Activated naive CD4-positive, alpha-beta T cell (primary cell): Measurements from ENCODE around the gene ITPR2.
"Not testable (repeated sequence)": the region's sequence is repeated elsewhere in the genome, so short reads cannot be mapped to it uniquely, and the experiment has no call there.

ENCODE experiments used
- DNase-seq, 4 experiments: peaks; one replicate each; lab custom pipeline; 2025; lab: John Stamatoyannopoulos, UW

ITPR2 gene

DNA sequence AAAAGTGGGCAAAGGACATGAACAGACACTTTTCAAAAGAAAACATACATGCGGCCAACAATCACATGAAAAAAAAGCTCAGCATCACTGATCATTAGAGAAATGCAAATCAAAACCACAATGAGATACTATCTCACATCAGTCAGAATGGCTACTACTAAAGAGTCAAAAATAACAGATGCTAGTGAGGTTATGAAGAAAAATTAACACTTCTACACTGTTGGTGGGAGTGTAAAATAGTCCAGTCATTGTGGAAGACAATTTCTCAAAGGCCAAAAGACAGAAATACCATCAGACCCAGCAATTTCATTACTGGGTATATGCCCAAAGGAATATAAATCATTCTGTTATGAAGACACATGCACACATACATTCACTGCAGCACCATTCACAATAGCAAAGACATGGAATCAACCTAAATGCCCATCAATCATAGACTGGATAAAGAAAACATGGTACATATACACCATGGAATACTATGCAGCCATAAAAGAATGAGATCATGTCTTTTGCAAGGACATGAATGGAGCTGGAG is 103.8 kb downstream of the ITPR2 start:
- not testable (repeated sequence) for DNase-seq

DNA sequence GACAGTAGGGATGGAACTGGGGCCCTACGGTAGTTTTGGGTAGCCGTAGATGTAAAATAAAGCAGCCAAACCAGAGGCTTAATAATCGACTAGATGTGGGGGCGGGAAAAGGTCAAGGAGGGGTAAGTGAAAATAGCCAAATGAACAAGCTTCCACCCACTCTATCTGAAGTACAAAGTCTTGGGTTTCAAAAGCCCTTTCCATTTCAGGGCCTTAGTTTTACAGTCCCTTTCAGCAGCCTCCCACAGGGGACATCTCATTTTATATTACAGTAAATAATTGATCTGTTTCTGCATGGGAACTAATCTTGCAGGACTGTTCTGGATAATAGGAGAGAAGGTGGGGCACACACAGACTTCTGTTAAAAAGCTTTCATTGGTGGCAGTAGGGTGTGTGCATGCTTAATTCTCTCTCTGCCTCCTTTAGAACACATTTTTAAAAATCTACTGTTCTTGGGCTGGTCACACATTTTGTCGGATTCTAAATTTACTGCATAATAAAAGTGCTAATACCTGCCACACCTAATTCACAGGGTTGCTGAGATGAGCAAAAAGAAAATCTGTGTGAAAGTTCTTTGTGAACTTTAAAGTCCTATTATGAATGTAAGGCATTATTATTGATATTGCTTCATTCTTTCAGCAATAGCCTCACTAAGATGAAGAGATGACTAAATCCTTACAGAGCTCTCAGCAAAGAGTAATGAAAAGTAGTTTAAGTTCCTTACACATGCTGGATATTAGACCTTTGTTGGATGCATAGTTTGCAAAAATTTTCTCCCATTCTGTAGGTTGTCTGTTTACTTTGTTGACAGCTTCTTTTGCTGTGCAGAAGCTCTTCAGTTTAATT is 104.6 kb downstream of the ITPR2 start:
- DNase-seq: no peak

DNA sequence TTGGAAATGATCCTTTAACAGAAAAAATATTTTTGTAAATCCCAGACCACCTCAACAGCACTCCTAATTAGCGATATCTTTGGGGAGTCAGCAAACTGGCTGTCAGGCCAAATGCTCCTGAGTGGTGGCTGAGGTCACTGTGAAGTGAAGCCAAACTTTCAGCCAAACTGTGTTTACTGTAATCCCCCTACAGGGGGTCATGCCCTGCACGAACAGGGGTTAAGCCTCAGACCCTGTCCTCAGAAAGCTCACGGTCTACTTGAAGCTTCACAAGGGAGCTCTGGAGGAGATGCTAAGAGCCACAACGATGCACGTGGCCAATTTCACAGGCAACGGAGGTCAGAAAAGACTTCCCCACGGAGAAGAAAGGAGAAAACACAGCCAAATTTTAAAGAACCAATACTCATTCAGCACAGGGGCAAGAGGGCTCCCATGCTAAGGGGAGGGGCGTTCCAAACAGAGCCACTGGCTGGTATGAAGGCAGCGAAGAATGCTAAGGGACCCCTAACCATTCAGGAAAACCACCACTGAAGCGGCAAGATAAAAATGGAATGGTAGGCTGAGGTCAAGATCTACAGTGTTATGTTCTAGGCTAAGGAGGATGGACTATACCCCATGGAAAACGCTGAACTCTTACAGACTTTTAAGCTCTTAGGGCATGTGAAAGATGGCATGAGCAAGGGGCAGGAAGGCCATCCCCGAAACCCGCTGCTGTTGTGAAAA is 105.4 kb downstream of the ITPR2 start:
- no peak for DNase-seq

DNA sequence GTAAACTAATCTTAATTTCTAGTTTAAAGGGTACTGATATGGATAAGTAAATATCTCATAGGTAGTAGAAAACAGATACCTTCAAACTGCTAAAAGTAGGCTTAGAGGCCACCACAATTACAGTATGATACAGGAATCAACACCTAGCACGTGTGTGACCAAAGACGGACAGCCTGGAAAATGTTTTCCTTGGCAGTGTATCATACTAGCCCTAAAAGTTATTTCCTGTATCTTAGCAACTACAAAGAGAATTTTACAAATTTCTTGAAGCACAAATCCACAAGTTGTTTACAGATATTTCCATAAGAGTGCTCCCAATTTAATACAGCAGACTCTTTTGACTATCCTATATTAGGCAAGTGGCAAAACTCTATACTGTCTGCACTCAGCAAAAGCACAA is 106.0 kb downstream of the ITPR2 start:
- no peak for DNase-seq

DNA sequence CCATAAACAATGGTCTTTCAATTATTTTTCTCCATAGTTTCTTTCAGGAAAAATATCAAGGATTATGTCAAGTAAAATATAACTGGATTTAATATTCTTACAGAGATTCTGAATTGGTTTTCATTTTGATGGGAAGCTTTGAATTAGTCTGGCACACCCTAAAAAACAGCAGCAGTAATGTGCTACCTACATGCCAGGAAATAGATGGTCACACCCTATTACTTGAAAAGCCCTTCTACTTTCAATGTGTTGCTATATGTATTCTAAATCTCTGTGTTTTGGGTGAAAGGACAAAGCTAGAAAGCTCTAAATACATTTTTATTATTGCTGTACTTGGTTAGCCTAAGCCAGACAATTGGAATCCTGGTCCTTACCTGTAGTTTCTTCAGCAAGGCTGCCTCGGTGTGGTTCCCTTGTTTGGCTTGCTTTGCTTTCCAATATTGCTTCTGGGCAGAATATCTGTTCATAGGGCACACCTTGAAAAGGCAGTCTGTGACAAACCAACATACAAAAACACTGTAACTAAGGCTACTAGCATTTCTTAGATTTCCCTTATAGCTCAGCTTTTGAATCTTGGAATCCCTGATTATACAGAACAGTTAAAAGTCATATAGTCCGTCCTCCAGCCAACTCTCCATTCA is 107.6 kb downstream of the ITPR2 start:
- no peak for DNase-seq

DNA sequence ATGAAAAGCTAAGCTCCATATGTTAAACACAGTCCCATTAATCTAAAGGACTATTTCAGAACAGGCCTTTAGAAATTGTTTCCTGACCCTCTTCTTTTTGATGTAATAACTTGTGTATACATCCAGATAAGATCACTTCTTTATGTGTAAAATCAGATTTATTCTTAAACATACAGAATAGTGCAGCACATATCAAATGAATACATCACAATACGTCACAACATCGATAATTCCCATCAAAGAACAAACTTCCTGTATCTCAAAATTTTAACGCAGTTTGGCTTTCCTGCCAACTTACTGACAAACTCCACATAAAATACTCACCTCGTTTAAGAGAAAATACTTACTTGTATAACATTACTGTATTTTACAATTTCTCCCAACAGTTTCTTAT is 108.7 kb downstream of the ITPR2 start:
- no peak for DNase-seq

DNA sequence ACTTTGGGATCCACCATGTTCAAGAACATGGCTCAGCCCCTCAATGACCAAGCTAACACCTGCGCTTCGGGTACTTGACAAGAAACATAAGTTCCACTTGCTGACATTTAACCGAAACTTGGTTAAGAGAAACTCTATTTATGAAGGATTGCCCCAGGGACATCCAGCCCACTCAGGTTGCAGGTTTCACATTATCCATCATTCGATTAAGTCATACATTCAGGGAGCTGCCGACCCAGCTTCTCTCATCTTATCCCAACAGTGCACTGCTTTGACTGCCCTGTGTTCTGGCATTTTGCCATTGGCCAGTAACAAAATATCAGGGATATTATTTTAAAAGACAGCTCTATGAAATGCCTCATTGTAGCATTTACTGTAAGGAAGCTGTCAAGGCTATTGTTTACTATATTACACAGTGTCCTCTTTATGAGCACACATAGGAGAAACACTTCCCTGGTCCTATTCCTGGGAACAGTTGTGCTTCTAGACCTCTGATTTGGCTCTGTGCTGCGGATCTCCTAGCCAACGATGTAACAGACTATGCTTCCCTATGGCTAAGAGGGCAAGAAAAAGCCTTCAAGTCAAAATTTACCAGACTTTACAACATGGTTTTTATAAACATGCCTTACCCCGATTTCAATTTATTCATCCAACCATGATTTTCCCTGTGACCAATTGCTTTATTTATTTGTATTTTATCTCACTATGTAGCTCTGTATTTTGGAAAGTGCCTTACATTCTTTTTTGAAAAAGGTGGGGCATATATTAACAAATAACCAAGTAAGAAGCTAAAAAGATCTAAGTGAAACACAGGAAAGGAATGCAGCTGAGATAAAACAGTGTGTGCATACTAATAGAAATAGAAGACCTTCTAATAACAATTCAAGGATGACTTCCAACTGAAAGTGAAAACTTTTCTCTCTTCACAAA is 109.3 kb downstream of the ITPR2 start:
- DNase-seq: no peak

DNA sequence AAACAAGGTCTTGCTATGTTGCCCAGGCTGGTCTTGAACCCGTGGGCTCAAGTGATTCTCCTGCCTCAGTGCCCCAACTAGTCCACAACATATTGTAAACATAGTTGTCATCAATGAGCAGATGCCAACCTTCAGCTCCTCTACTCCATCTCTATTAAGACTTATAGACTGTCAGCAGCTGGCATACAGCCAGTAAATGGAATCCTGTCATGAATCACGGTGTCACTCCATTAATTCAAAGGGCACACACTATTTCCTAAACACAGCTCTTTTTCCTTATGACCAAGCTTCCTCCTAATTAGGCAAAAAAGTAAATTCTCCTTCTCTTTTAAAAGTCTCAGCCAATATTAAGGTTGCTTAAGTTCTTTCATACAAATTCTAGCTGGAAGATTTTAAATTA is 111.2 kb downstream of the ITPR2 start:
- no peak for DNase-seq

DNA sequence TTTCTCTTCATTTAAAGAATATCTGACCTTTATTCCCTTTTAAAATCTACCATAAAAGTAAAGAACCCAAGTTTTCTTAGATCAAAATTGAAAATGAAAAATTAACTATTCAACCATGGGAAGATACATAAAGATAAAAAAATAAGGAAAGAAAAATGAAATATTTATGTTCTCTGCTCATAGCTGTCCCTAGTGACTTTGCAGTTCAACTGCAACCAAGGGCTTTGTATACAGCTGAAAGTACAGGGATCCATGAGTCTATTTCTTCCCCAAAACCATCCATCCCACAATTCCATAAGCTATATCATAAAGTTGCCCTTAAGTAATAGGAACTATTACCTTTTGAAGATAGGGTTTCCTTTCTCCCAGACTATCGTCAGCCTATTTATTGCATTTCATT is 113.1 kb downstream of the ITPR2 start:
- DNase-seq: no peak

DNA sequence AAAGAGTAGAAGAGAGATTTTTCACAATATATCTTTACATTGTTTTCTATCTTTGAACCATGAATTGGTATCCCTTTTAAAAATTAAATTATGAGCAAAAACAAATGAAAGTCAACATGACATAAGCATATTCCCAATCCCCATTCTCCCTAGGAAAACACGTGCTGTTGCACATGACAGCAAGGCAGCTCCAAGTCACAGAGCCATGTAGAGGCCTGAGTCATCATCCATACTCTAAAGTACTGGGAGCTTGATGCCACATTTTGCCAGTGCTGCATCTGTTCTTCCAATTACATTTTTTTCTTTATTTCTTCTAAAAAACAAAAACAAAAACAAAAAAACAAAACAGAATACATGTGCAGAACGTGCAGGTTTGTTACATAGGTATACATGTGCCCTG is 115.2 kb downstream of the ITPR2 start:
- no peak for DNase-seq

DNA sequence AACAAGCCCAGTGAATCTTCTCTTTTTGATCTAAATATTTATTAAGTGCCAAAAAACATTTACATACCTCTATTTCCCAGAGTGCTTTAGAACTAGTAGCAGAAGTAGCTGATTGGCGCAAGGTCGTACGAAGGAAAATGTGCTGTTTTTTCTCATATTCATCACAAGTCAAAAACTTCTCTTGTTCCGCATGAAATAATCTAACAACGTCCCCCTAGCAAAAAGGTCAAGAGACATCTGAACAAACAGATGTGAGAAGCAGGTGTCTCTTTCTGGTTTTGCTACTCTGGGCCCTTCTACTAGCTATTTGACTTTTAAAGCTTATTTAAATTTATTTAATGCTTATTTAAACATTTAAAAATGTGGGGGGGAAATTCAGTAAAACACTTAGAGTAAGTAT is 117.8 kb downstream of the ITPR2 start:
- no peak for DNase-seq

DNA sequence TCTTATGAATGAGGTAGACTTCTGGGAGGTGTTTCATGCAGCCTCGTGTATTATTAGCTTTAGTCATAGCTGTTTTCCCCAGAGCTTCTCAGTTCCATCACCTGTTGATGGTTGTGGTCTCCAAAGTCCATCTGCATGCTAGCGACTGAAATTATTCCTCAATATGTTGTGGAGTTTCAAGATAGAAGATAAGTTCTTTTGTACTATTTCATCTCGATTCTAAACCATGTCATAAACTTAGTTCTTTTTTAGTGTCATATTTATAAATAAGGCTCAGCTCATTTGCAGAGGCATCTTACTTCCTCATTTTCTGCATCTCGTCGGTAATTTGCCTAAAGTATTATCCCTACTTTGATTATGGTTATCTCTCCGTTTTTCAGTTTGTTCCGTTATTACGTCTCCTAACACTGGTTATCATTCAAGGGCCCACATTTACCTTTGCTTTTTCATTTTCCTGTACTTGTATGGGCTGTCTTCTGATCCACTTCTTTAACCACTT is 119.1 kb downstream of the ITPR2 start:
- no peak for DNase-seq

DNA sequence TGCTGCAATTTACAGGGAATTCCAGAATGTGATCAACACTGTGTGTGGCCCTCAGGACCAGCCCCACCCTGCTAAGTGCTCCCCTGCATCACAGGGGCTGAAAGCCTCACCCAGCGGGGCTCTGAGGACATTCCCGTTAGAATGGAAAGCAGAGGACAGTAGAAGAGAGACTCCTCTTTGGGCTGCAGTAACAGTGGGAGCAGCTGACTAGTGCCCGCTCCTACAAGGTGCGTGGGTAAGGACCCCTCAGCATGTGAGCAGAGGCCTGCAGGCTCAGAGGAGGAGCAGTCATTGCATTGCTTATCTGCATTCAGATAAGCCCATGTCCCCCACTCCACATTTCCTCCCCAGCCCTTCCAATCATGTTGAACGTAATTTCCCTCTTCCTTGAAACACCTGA is 120.1 kb downstream of the ITPR2 start:
- no peak for DNase-seq

DNA sequence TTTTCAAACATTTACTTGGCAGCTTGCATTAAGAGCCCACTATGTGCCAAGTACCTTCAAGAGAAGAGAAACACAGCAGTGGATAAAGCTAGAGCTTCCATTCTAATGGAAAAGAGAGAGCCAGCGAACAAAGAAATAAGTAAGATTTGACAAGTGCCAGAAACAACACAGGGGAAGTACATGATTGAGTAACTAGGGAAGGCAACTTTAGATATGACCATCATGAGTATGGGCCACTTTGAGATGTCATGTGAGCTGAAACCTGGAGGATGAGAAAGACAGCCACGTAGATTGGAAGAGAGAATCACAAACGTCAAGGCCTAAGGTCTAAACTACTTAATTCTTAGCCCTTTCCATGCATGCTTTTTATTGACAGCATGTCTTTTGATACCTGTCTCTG is 121.4 kb downstream of the ITPR2 start:
- DNase-seq: no peak

DNA sequence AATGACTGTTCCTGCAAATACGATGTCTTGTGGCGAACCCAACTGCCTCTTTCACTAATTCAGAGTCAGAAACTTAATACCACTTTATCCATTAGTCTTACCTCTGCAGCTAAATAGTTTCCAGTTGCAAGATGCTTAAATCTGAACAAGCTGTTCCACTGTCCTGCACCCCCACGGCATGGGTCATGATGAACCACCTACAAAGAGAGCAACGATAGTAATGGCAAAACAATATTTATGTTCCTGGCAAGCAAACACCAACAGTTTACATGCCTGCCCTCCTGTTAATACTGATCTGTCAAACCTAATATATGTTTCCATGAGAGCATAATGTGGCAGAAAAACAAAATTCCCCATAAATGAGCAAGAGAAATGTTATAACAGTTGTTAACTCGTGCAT is 121.9 kb downstream of the ITPR2 start:
- no peak for DNase-seq

DNA sequence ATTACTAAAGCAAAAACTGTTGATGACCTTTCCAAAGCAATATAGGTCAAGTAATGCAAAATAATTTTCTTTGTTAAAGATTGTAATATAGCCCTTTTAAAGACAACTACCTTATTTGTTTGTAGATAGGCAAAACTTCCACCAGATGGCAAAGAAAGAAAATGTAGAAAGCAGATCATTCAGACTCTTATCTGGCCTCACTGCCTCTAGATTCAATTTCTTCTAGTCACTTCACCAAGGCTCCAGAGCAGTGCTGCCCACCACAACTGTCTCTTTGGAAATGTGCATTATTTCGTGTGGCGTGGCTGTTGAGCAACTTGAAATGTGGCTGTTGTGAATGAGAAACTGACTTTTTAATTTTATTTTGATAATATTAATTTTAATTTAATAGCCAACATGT is 127.1 kb downstream of the ITPR2 start:
- DNase-seq: no peak

DNA sequence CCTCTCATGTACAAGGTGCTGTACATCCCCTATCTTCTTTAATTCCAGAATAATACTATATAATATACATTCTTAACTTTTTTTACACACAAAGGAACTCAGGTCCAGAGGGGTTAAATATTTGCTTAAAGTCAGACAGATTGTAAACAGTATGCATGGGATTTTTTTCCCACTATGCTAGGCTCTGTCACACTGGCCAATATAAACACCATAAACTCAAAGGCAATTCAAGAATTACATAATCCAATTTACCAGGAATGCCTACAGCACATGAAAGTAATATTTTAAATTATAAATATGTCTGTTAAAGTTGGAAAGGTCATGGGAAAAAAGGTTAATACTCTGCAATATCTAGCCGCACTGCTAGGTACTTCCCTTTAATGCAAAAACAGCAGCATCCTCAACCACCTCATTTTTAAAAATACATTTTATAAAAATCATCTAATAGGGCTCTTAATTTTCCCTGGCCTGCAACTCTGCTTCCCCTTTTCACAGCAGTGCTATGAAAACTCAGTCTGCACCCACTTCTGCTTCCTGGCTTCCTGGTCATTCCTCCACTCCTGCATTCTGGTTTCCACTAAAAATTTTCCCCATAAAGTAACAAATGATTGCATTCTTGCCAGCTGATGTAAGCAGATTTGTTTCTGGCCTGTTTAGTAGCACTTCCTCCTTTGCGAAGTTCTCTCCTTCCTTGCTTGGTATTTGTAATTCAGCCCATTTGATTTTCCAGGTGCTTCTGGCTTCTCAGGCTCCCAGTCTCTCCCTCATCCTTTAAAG is 128.1 kb downstream of the ITPR2 start:
- no peak for DNase-seq

DNA sequence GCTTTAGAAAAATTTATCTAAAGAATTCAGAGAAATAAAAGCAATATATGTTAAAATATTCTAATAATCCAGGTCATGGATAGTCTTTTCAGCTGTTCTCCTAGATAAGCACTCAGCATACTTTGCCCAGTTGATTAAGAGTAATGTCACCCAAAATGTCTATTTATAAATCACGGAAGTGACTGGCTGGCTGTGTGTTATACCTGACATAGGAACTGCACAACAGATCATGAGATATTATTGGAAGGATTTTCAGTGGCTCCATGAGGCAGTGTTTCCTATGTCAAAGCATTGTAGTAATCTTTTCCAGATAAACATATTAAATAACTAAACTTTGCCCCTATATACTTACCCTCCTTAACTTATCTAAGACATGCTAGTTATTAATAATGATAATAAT is 128.8 kb downstream of the ITPR2 start:
- no peak for DNase-seq

DNA sequence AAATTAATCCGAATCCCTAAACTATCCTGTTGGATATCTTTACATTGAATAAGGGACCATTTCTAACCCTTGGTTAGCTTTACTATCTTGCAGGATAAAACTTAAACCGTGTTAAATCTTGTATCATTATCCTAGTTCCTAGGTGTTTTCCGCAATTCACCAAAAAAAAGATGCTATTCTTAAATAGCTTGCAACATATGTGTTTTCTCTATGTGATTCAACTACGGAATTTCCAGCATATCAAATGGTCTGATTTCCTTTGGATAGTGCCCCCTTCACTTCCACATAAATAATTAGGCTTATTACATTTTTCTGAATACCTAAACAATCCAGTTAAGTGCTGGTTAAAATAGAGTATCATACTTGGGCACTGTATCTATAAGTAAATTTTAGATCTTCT is 130.3 kb downstream of the ITPR2 start:
- no peak for DNase-seq

DNA sequence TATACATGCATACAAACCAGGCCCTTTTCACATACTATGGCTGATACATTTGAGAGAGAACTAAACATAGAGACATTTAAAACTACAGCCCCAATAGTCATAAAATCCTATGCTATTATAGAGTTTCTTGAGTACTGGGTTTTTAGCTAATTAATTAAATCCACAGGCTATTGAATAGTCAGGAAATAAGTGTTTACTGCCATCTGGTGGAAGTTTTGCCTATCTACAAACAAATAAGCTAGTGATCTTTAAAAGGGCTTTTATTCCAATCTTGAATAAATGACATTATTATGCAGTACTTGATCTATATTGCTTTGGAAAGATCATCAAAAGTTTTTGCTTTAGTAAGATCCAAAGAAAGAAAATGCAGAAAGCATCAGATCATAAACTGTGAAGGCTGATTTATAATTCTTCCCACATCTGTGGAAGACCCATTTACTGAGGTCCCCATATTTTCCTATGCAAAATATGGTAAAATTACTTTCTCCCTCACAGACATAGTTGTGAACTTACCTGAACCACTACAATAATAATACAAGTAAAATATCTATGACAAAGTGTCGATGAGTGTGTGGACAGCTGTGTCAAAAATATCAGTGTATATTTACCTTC is 131.3 kb downstream of the ITPR2 start:
- DNase-seq: no peak
